HEK293T (cell line): ENCODE measurements around the gene OR13C8.

Experiments
- ARNT ChIP-seq: fragments of 450-650 bp; IDR thresholded peaks from 2 replicates; pipeline ENCODE4 v1.6.1; 2017; ENCODE audit warnings: mild to moderate bottlenecking
- CTBP1 ChIP-seq: fragments of 450-650 bp; IDR thresholded peaks from 2 replicates; pipeline ENCODE4 v1.6.1; 2016; ENCODE audit warnings: borderline replicate concordance
- ELF4 ChIP-seq: fragments of 450-650 bp; IDR thresholded peaks from 2 replicates; pipeline ENCODE4 v1.6.1; 2017; ENCODE audit warnings: antibody characterized with exemption
- FOXK2 ChIP-seq: fragments of 450-650 bp; IDR thresholded peaks from 2 replicates; pipeline ENCODE4 v1.6.1; 2016; ENCODE audit warnings: mild to moderate bottlenecking
- FOXM1 ChIP-seq: fragments of 450-650 bp; IDR thresholded peaks from 2 replicates; pipeline ENCODE4 v1.6.1; 2017; ENCODE audit warnings: mild to moderate bottlenecking, borderline replicate concordance
- L3MBTL2 ChIP-seq: fragments of 450-650 bp; conservative IDR thresholded peaks from 2 replicates; pipeline ENCODE4 v1.6.1; 2016; ENCODE audit warnings: mild to moderate bottlenecking
- LEF1 ChIP-seq: fragments of 450-650 bp; IDR thresholded peaks from 2 replicates; pipeline ENCODE4 v1.6.1; 2017; ENCODE audit warnings: mild to moderate bottlenecking, borderline replicate concordance
- SP1 ChIP-seq: fragments of 450-650 bp; IDR thresholded peaks from 2 replicates; pipeline ENCODE4 v1.6.1; 2017
- SUZ12 ChIP-seq: fragments of 450-650 bp; IDR thresholded peaks from 2 replicates; pipeline ENCODE4 v1.6.1; 2016; ENCODE audit warnings: mild to moderate bottlenecking

- no peak for TF ChIP-seq L3MBTL2
- no peak for TF ChIP-seq SUZ12
- no peak for TF ChIP-seq FOXM1
- no peak for TF ChIP-seq CTBP1
- TF ChIP-seq ELF4: no peak
- TF ChIP-seq LEF1: no peak
- no peak for TF ChIP-seq SP1
- no peak for TF ChIP-seq FOXK2
- TF ChIP-seq ARNT: no peak
These were observed 49.1 kb downstream of the OR13C8 start, which contains the start of gene OR13C9 for GRCh38 chr9:104618104-104618503.
